Measurements from ENCODE around the gene ICAM3. TPM values are rescaled to one million over a fixed set of nuclear protein-coding genes. Genes with fewer than 3 reads are reported as not detected.

The ICAM3 gene
- 5.6 to 10.2 TPM (median 8.8 TPM) in 5 replicates for total RNA-seq (2022; extraction: Qiagen RNA extraction; ENCODE audit: low read depth)

GRCh38 chr19:10339380-10339960 lies at the start of gene ICAM3:
TSS of gene ICAM3 (minus strand) at chr19:10339624. CDS start at chr19:10339614, 10 bp downstream.

GRCh38 chr19:10380313-10381102 lies 41.1 kb upstream of the ICAM3 start, which contains the start of gene TYK2:
TSS of gene TYK2 (minus strand) at chr19:10380572. CDS start at chr19:10378406, 2,166 bp downstream.

GRCh38 chr19:10332965-10333757 lies 6.3 kb downstream of the ICAM3 start, which contains the start of gene RAVER1:
TSS of gene RAVER1 (minus strand) at chr19:10333529. CDS start at chr19:10333507, 22 bp downstream.

GRCh38 chr19:10315335-10316214 lies 23.8 kb downstream of the ICAM3 start, which contains the start of gene FDX2:
TSS of gene FDX2 (minus strand) at chr19:10316015. CDS start at chr19:10315996, 19 bp downstream.

GRCh38 chr19:10309423-10309822 lies 30.0 kb downstream of the ICAM3 start, which contains the start of gene ZGLP1:
TSS of gene ZGLP1 (minus strand) at chr19:10309815.

GRCh38 chr19:10289836-10290356 lies 49.5 kb downstream of the ICAM3 start, which contains the start of gene ICAM5:
TSS of gene ICAM5 (plus strand) at chr19:10289952. CDS start at chr19:10290044, 92 bp downstream.

GRCh38 chr19:10286803-10287737 lies 52.4 kb downstream of the ICAM3 start, which contains the start of gene ICAM4:
TSS of gene ICAM4 (plus strand) at chr19:10286955. CDS start at chr19:10287013, 58 bp downstream.

Other genes starting within 250 kb of the ICAM3 start
- gene ANGPTL6, start 236.9 kb downstream of the ICAM3 start, total RNA-seq (2022; extraction: Qiagen RNA extraction; ENCODE audit: low read depth): 0.05 to 0.13 TPM (median 0.10 TPM) in 3 of 5 replicates, not detected in the others
- gene PPAN, start 233.3 kb downstream of the ICAM3 start, total RNA-seq (2022; extraction: Qiagen RNA extraction; ENCODE audit: low read depth): 46.3 to 65.6 TPM (median 52.4 TPM) in 5 replicates
- gene P2RY11, start 227.9 kb downstream of the ICAM3 start, total RNA-seq (2022; extraction: Qiagen RNA extraction; ENCODE audit: low read depth): 7.0 to 12.1 TPM (median 7.4 TPM) in 5 replicates
- 150 to 181 TPM (median 162 TPM) in 5 replicates for gene EIF3G, start 219.7 kb downstream of the ICAM3 start, total RNA-seq (2022; extraction: Qiagen RNA extraction; ENCODE audit: low read depth)
- 54.7 to 71.6 TPM (median 67.8 TPM) in 5 replicates for gene DNMT1, start 144.7 kb downstream of the ICAM3 start, total RNA-seq (2022; extraction: Qiagen RNA extraction; ENCODE audit: low read depth)
- gene S1PR2, start 108.3 kb downstream of the ICAM3 start, total RNA-seq (2022; extraction: Qiagen RNA extraction; ENCODE audit: low read depth): 1.1 to 1.6 TPM (median 1.2 TPM) in 5 replicates
- 61.4 to 79.0 TPM (median 69.4 TPM) in 5 replicates for gene MRPL4, start 87.4 kb downstream of the ICAM3 start, total RNA-seq (2022; extraction: Qiagen RNA extraction; ENCODE audit: low read depth)
- 3.9 to 7.0 TPM (median 5.1 TPM) in 5 replicates for gene ICAM1, start 68.5 kb downstream of the ICAM3 start, total RNA-seq (2022; extraction: Qiagen RNA extraction; ENCODE audit: low read depth)
- 0.09 to 0.17 TPM (median 0.11 TPM) in 4 of 5 replicates, not detected in the other for gene ICAM4, start 52.7 kb downstream of the ICAM3 start, total RNA-seq (2022; extraction: Qiagen RNA extraction; ENCODE audit: low read depth)
- 0.57 to 1.2 TPM (median 0.65 TPM) in 5 replicates for gene ICAM5, start 49.7 kb downstream of the ICAM3 start, total RNA-seq (2022; extraction: Qiagen RNA extraction; ENCODE audit: low read depth)
- 0.87 to 3.6 TPM (median 1.7 TPM) in 5 replicates for gene ZGLP1, start 29.8 kb downstream of the ICAM3 start, total RNA-seq (2022; extraction: Qiagen RNA extraction; ENCODE audit: low read depth)
- 21.5 to 37.1 TPM (median 29.8 TPM) in 5 replicates for gene FDX2, start 23.6 kb downstream of the ICAM3 start, total RNA-seq (2022; extraction: Qiagen RNA extraction; ENCODE audit: low read depth)
- gene RAVER1, start 6.1 kb downstream of the ICAM3 start, total RNA-seq (2022; extraction: Qiagen RNA extraction; ENCODE audit: low read depth): 21.6 to 34.4 TPM (median 30.0 TPM) in 5 replicates
- gene TYK2, start 40.9 kb upstream of the ICAM3 start, total RNA-seq (2022; extraction: Qiagen RNA extraction; ENCODE audit: low read depth): 32.6 to 51.3 TPM (median 48.2 TPM) in 5 replicates
- gene CDC37, start 63.9 kb upstream of the ICAM3 start, total RNA-seq (2022; extraction: Qiagen RNA extraction; ENCODE audit: low read depth): 174 to 204 TPM (median 177 TPM) in 5 replicates
- 4.3 to 6.4 TPM (median 5.1 TPM) in 5 replicates for gene PDE4A, start 80.9 kb upstream of the ICAM3 start, total RNA-seq (2022; extraction: Qiagen RNA extraction; ENCODE audit: low read depth)
- 59.7 to 76.3 TPM (median 65.5 TPM) in 5 replicates for gene KEAP1, start 163.7 kb upstream of the ICAM3 start, total RNA-seq (2022; extraction: Qiagen RNA extraction; ENCODE audit: low read depth)
- gene S1PR5, start 177.8 kb upstream of the ICAM3 start, total RNA-seq (2022; extraction: Qiagen RNA extraction; ENCODE audit: low read depth): 2.1 to 2.9 TPM (median 2.6 TPM) in 5 replicates
- gene ATG4D, start 204.3 kb upstream of the ICAM3 start, total RNA-seq (2022; extraction: Qiagen RNA extraction; ENCODE audit: low read depth): 19.2 to 23.6 TPM (median 22.5 TPM) in 5 replicates
- gene KRI1, start 226.4 kb upstream of the ICAM3 start, total RNA-seq (2022; extraction: Qiagen RNA extraction; ENCODE audit: low read depth): 17.0 to 19.8 TPM (median 17.8 TPM) in 5 replicates
- 4.6 to 5.4 TPM (median 5.0 TPM) in 5 replicates for gene CDKN2D, start 229.4 kb upstream of the ICAM3 start, total RNA-seq (2022; extraction: Qiagen RNA extraction; ENCODE audit: low read depth)
- gene AP1M2, start 247.7 kb upstream of the ICAM3 start, total RNA-seq (2022; extraction: Qiagen RNA extraction; ENCODE audit: low read depth): 36.2 to 50.7 TPM (median 39.6 TPM) in 5 replicates

Data from A549 treated with DMSO at 1 μM for 4 hours (cell line).